Endothelial cell of umbilical vein (primary cell): ENCODE measurements around the gene KCNG3. TPM values are rescaled to one million over a fixed set of nuclear protein-coding genes. Genes with fewer than 3 reads are reported as not detected.

Source experiments
- BruUV-seq: library from RNA; stranded (reverse); fragments of 400-500 nt; replicated peaks from 2 replicates; lab custom pipeline; 2021; lab: Mats Ljungman, UMichigan
- CTCF ChIA-PET: fragments of 300-600, 350-600 bp; sonication (Branson Sonifier 250); formaldehyde crosslinking; loops from one replicate; lab custom pipeline; 2021; ENCODE audit warnings: antibody characterized with exemption, inconsistent platforms; lab: Charles Lee
- POLR2A ChIA-PET: fragments of 300-600, 350-600 bp; sonication (Branson Sonifier 250); formaldehyde crosslinking; loops from one replicate; lab custom pipeline; 2021; ENCODE audit warnings: antibody characterized with exemption, inconsistent platforms; lab: Charles Lee
- DNase-seq: peaks from one replicate; pipeline ENCODE4 v3.0.0-alpha.2; 2011; ENCODE audit warnings: low read depth, low spot score
- FAIRE-seq: peaks from 2 replicates; lab custom pipeline; 2011; peaks lifted over from hg19 to GRCh38; lab: Jason Lieb, UNC
- H2AFZ ChIP-seq: 2 replicates; pipeline ENCODE4 v1.6.0; 2012; ENCODE audit warnings: low read depth, low read length, control low read depth, inconsistent platforms
- H3K27ac ChIP-seq: 2 replicates; pipeline ENCODE4 v1.5.1; 2011; ENCODE audit warnings: low read depth, mild to moderate bottlenecking, control low read depth, low read length, moderate library complexity; ENCODE audit not compliant: insufficient read depth
- H3K27me3 ChIP-seq, 2 experiments: 2 replicates each; pipeline versions ENCODE4 v1.6.0 to v1.6.1; 2011; ENCODE audit warnings: low read length in 2 of 2, mixed read lengths in 1 of 2; ENCODE audit not compliant: control insufficient read depth in 2 of 2, insufficient read depth in 2 of 2
- H3K36me3 ChIP-seq, 2 experiments: 2 replicates in 1 of 2; 3 replicates in 1 of 2; pipeline ENCODE4 v1.5.1; 2011; ENCODE audit warnings: low read length in 2 of 2, mild to moderate bottlenecking in 1 of 2, moderate library complexity in 1 of 2; ENCODE audit not compliant: control insufficient read depth in 2 of 2, insufficient read depth in 2 of 2; ENCODE audit errors: extremely low read depth in 1 of 2
- H3K4me1 ChIP-seq: 3 replicates; pipeline ENCODE4 v1.5.1; 2011; ENCODE audit warnings: mild to moderate bottlenecking, low read length; ENCODE audit not compliant: control insufficient read depth, insufficient read depth; ENCODE audit errors: extremely low read depth
- H3K4me2 ChIP-seq: 2 replicates; pipeline ENCODE4 v1.6.1; 2011; ENCODE audit warnings: low read length, control low read depth, mixed read lengths; ENCODE audit not compliant: insufficient read depth
- H3K4me3 ChIP-seq, 3 experiments: fragments of 200-600 bp in 1 of 3; sonication (generic), shearing (Covaris generic) in 1 of 3; replicated peaks in 1 of 3; 2 replicates each; pipeline ENCODE4 v1.5.1; 2011 to 2016; ENCODE audit warnings: control low read depth in 3 of 3, low read length in 3 of 3, mild to moderate bottlenecking in 2 of 3, inconsistent platforms in 1 of 3, low read depth in 1 of 3, moderate library complexity in 1 of 3; ENCODE audit not compliant: insufficient read depth in 1 of 3
- H3K79me2 ChIP-seq: 2 replicates; pipeline ENCODE4 v1.6.0; 2012; ENCODE audit warnings: low read length, inconsistent platforms; ENCODE audit not compliant: control insufficient read depth, insufficient read depth
- H3K9ac ChIP-seq: replicated peaks from 2 replicates; pipeline ENCODE3; 2011; ENCODE audit warnings: low read length, control low read depth; ENCODE audit not compliant: insufficient read depth; ENCODE audit errors: extremely low read depth
- H3K9me1 ChIP-seq: replicated peaks from 3 replicates; pipeline ENCODE4 v1.6.0; 2011; ENCODE audit warnings: mild to moderate bottlenecking, low read length; ENCODE audit not compliant: control insufficient read depth, insufficient read depth; ENCODE audit errors: extremely low read depth
- H3K9me3 ChIP-seq: replicated peaks from 2 replicates; pipeline ENCODE4 v1.5.1; 2012; ENCODE audit warnings: low read length, inconsistent platforms; ENCODE audit not compliant: control insufficient read depth, insufficient read depth
- H4K20me1 ChIP-seq: replicated peaks from 2 replicates; pipeline ENCODE3; 2011; ENCODE audit warnings: mild to moderate bottlenecking, low read length; ENCODE audit not compliant: control insufficient read depth, insufficient read depth; ENCODE audit errors: extremely low read depth
- EZH2 ChIP-seq: IDR thresholded peaks from 2 replicates; pipeline ENCODE4 v1.6.1; 2012; ENCODE audit warnings: borderline replicate concordance, low read depth, mild to moderate bottlenecking, moderate library complexity, low read length, inconsistent platforms; ENCODE audit not compliant: severe bottlenecking
- FOS ChIP-seq: IDR thresholded peaks from 2 replicates; pipeline ENCODE4 v1.6.1; 2011; ENCODE audit warnings: mild to moderate bottlenecking, low read length, moderate library complexity, borderline replicate concordance; ENCODE audit not compliant: insufficient read depth
- GATA2 ChIP-seq: IDR thresholded peaks from 2 replicates; pipeline ENCODE4 v1.7.0; 2011; ENCODE audit warnings: low read depth, mild to moderate bottlenecking, moderate library complexity, mixed read lengths, low read length; ENCODE audit not compliant: insufficient read length, insufficient read depth
- JUN ChIP-seq: IDR thresholded peaks from 2 replicates; pipeline ENCODE4 v1.6.1; 2011; ENCODE audit warnings: borderline replicate concordance, low read depth; ENCODE audit not compliant: insufficient read length, insufficient read depth
- MYC ChIP-seq: IDR thresholded peaks from one replicate; pipeline ENCODE4 v1.6.1; 2011; ENCODE audit warnings: mild to moderate bottlenecking, low read depth, low read length
- POLR2A ChIP-seq: IDR thresholded peaks from 2 replicates; pipeline ENCODE4 v1.6.1; 2012; ENCODE audit warnings: low read depth, mild to moderate bottlenecking, control low read depth, low read length
- POLR2AphosphoS5 ChIP-seq: IDR thresholded peaks from 2 replicates; pipeline ENCODE4 v1.6.1; 2012; ENCODE audit warnings: low read depth, mild to moderate bottlenecking, control low read depth, low read length, moderate library complexity; ENCODE audit not compliant: insufficient read depth
- dilution Hi-C: fragments of 300-500 bp; cut with MboI; formaldehyde crosslinking; loops from one replicate; pipeline ENCODE4 v1.15.0; 2019; ENCODE audit warnings: low sequenced_read_pairs; ENCODE audit not compliant: extremely low pct_ligation_motif_present
- intact Hi-C: fragments of 100-400 bp; cut with micrococcal nuclease; formaldehyde crosslinking; loops from one replicate; pipeline ENCODE4 v1.10.0; 2022
- polyA plus RNA-seq, 4 experiments: library from polyadenylated mRNA; depleted of rRNA in 3 of 4; stranded (reverse) in 3 of 4; unstranded in 1 of 4; fragments of >200 nt; gene quantifications; 2 replicates each; pipeline versions ENCODE4 v1.2.1 to v1.2.3, GENCODE V29; 2011 to 2012; ENCODE audit warnings: missing spikeins in 1 of 4
- total RNA-seq: library from RNA; stranded (reverse); gene quantifications from 2 replicates; pipeline ENCODE4 v1.2.3, GENCODE V29; 2021
- TF ChIP-seq, protein P1 (sequence below): IDR thresholded peaks from 2 replicates; pipeline ENCODE4 v1.6.1; 2011; ENCODE audit not compliant: insufficient read depth, insufficient read length
- TF ChIP-seq, protein P2 (sequence below), 2 donors: IDR thresholded peaks; 1 replicate in 1 of 2; 2 replicates in 1 of 2; pipeline ENCODE4 v1.5.1; 2011; ENCODE audit warnings: low read length in 2 of 2, mild to moderate bottlenecking in 2 of 2, moderate library complexity in 2 of 2, control low read depth in 1 of 2, inconsistent platforms in 1 of 2, low read depth in 1 of 2; ENCODE audit not compliant: insufficient read depth in 1 of 2; ENCODE audit errors: extremely low read depth in 1 of 2

The KCNG3 gene
- total and polyA plus RNA-seq, 2 donors (not counting 3 experiments of a cell fraction or from before 2014, with no cell fraction given): 0.15 TPM; not detected in 1

DNA sequence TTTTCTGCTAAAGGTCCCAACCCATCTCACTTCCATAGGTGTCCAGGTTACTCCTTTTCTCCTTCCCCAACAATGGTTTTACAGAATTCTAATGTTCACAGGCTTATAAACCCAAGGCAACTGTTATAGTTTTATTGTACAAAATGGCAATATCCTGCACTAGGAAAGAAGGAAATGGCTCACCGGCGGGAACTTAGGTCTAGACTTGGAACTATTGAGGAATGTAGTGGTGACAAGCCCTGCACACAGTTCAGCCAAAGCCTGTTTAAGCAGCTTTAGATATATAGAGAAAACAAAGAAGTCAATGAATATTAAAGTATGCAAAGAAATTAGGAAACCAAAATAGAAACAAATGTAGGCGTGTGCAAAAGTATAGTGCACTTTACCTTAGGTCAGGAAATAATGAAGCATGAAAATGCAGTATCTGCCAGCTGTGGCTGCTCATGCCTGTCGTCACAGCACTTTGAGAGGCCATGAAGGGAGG is 22.7 kb upstream of the KCNG3 start:
- Histone ChIP-seq H4K20me1 (no peaks in the 10 kb centered on the region), H3K4me3 (no peak overlapping the region), H3K36me3 (no peaks in the 10 kb centered on the region), H3K27me3 (no peaks in the 10 kb centered on the region), H3K9me3 (no peaks in the 10 kb centered on the region), H3K27ac (no peak overlapping the region), H3K79me2 (no peaks in the 10 kb centered on the region), H3K9me1 (no peaks in the 10 kb centered on the region), H2AFZ (no peak overlapping the region), H3K4me2 (no peak overlapping the region), H3K9ac (no peak overlapping the region), H3K4me1 (no peaks in the 10 kb centered on the region)
- no peak for FAIRE-seq
- TF ChIP-seq POLR2A (no peak), FOS (no peak), MYC (no peak), JUN (no peak), EZH2 (no peak), POLR2AphosphoS5 (no peak), GATA2 (no peak)
- TF ChIP-seq, protein P1, sequence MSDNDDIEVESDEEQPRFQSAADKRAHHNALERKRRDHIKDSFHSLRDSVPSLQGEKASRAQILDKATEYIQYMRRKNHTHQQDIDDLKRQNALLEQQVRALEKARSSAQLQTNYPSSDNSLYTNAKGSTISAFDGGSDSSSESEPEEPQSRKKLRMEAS: no peak
- TF ChIP-seq, protein P2, sequence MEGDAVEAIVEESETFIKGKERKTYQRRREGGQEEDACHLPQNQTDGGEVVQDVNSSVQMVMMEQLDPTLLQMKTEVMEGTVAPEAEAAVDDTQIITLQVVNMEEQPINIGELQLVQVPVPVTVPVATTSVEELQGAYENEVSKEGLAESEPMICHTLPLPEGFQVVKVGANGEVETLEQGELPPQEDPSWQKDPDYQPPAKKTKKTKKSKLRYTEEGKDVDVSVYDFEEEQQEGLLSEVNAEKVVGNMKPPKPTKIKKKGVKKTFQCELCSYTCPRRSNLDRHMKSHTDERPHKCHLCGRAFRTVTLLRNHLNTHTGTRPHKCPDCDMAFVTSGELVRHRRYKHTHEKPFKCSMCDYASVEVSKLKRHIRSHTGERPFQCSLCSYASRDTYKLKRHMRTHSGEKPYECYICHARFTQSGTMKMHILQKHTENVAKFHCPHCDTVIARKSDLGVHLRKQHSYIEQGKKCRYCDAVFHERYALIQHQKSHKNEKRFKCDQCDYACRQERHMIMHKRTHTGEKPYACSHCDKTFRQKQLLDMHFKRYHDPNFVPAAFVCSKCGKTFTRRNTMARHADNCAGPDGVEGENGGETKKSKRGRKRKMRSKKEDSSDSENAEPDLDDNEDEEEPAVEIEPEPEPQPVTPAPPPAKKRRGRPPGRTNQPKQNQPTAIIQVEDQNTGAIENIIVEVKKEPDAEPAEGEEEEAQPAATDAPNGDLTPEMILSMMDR (IDR thresholded peaks at IDR 0.05; ENCODE audit: extremely low read depth in 1 of 2, insufficient read depth in 1 of 2, low read depth in 1 of 2, low read length in 2 of 2): no peak
- dilution Hi-C loops: no loop called here
- DNase-seq: no peak
- ChIA-PET CTCF (interaction anchor here (0.9 to 3.4 kb wide), 4 partner anchors 13 to 147 kb away, joined by 3 to 27 read pairs (median 3); no protein-coding TSS in a partner anchor), POLR2A (no interaction called here)
- BruUV-seq: no TSS peak
- intact Hi-C loops: no loop called here
